Sigmoid colon (tissue), 3 donors: ENCODE measurements around the gene FMO1.

Experiments
- POLR2A ChIP-seq, 2 donors: fragments of 450-650 bp; IDR thresholded peaks; one replicate each; pipeline ENCODE4 v1.6.1; 2016; ENCODE audit warnings: antibody characterized with exemption in 2 of 2, mild to moderate bottlenecking in 2 of 2, moderate library complexity in 2 of 2
- TF ChIP-seq, protein P1 (sequence below), 4 experiments: fragments of 450-650 bp in 3 of 4; fragments of 200-600 bp in 1 of 4; IDR thresholded peaks; one replicate each; pipeline ENCODE4 v1.5.1; 2016 to 2019; ENCODE audit warnings: antibody characterized with exemption in 4 of 4, mild to moderate bottlenecking in 3 of 4, moderate library complexity in 2 of 4

DNA sequence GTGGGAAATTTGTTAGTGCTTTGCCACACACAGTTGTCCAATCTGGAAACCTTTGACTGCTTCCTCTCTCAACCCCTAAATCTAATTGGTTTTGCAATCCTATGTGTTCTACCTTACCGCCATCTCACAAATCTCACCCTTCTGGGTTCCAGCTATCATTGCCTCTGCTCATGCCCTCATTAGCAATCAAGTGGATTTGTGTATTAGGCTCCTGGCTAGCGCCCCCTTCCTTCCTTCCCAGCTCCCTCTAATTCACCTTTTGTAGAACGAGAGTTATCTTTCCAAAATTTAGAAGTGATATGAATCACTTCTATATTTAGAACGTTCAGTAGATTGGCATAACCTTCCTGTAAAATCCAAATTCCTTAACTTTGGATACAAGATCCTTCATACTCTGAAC lies 18.6 kb downstream of the FMO1 start:
- TF ChIP-seq, protein P1, sequence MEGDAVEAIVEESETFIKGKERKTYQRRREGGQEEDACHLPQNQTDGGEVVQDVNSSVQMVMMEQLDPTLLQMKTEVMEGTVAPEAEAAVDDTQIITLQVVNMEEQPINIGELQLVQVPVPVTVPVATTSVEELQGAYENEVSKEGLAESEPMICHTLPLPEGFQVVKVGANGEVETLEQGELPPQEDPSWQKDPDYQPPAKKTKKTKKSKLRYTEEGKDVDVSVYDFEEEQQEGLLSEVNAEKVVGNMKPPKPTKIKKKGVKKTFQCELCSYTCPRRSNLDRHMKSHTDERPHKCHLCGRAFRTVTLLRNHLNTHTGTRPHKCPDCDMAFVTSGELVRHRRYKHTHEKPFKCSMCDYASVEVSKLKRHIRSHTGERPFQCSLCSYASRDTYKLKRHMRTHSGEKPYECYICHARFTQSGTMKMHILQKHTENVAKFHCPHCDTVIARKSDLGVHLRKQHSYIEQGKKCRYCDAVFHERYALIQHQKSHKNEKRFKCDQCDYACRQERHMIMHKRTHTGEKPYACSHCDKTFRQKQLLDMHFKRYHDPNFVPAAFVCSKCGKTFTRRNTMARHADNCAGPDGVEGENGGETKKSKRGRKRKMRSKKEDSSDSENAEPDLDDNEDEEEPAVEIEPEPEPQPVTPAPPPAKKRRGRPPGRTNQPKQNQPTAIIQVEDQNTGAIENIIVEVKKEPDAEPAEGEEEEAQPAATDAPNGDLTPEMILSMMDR (IDR thresholded peaks at IDR 0.05): no peak
- no peak for TF ChIP-seq POLR2A (IDR thresholded peaks at IDR 0.05)
